Glomerular endothelial cell (primary cell): ENCODE data around the gene ADAMTS16. TPM values are rescaled to one million over a fixed set of nuclear protein-coding genes. Genes with fewer than 3 reads are reported as not detected.

ENCODE experiments used
- DNase-seq: peaks from one replicate; pipeline ENCODE4 v3.0.0-alpha.2; 2011; ENCODE audit warnings: low read depth, low spot score; ENCODE audit errors: extremely low read depth
- total RNA-seq: library from RNA; depleted of rRNA; stranded (reverse); fragments of >200 nt; gene quantifications from 2 replicates; pipeline ENCODE4 v1.2.3, GENCODE V29; 2015

ADAMTS16 gene
- total RNA-seq, 1 donor from 2014 or later, result 1.1 TPM

GRCh38 chr5:5182508-5183188 lies 42.5 kb downstream of the ADAMTS16 start:
- no peak for DNase-seq

GRCh38 chr5:5183189-5183699 lies 43.1 kb downstream of the ADAMTS16 start:
- DNase-seq, result no peak

- no peak for DNase-seq
Observed at GRCh38 chr5:5183933-5184332, 43.8 kb downstream of the ADAMTS16 start.

- no peak for DNase-seq
Observed at GRCh38 chr5:5188376-5189050, 48.4 kb downstream of the ADAMTS16 start.

GRCh38 chr5:5189051-5189430 lies 48.9 kb downstream of the ADAMTS16 start:
- no peak for DNase-seq

GRCh38 chr5:5191906-5192305 lies 51.8 kb downstream of the ADAMTS16 start:
- DNase-seq, result no peak

GRCh38 chr5:5192681-5193080 lies 52.6 kb downstream of the ADAMTS16 start:
- no peak for DNase-seq

- no peak for DNase-seq
Observed at GRCh38 chr5:5195128-5195918, 55.2 kb downstream of the ADAMTS16 start.

GRCh38 chr5:5198135-5198534 lies 58.0 kb downstream of the ADAMTS16 start:
- no peak for DNase-seq

- no peak for DNase-seq
Observed at GRCh38 chr5:5198815-5199214, 58.7 kb downstream of the ADAMTS16 start.

GRCh38 chr5:5199495-5199894 lies 59.4 kb downstream of the ADAMTS16 start:
- DNase-seq, result no peak

- DNase-seq, result no peak
Observed at GRCh38 chr5:5200133-5200532, 60.0 kb downstream of the ADAMTS16 start.

- no peak for DNase-seq
Observed at GRCh38 chr5:5202321-5202720, 62.2 kb downstream of the ADAMTS16 start.

- DNase-seq, result no peak
Observed at GRCh38 chr5:5203451-5203850, 63.3 kb downstream of the ADAMTS16 start.

GRCh38 chr5:5207828-5208227 lies 67.7 kb downstream of the ADAMTS16 start:
- DNase-seq, result no peak

GRCh38 chr5:5209089-5209488 lies 69.0 kb downstream of the ADAMTS16 start:
- no peak for DNase-seq

- no peak for DNase-seq
Observed at GRCh38 chr5:5209510-5210286, 69.6 kb downstream of the ADAMTS16 start.

GRCh38 chr5:5217371-5217770 lies 77.2 kb downstream of the ADAMTS16 start:
- DNase-seq, result no peak

- DNase-seq, result no peak
Observed at GRCh38 chr5:5218396-5218795, 78.3 kb downstream of the ADAMTS16 start.

- DNase-seq, result no peak
Observed at GRCh38 chr5:5219541-5219940, 79.4 kb downstream of the ADAMTS16 start.
